ENCODE measurements around the gene LATS1.
"Not testable (repeated sequence)": the region's sequence is repeated elsewhere in the genome, so short reads cannot be mapped to it uniquely, and the experiment has no call there.

Gene LATS1

GRCh38 chr6:149728499-149729234 lies 10.8 kb upstream of the LATS1 start:
- no peak for DNase-seq

- no peak for DNase-seq
Observed at GRCh38 chr6:149727793-149728498, 10.0 kb upstream of the LATS1 start.

GRCh38 chr6:149725785-149726184 lies 7.9 kb upstream of the LATS1 start:
- no peak for DNase-seq

- DNase-seq, result no peak
Observed at GRCh38 chr6:149723771-149724417, 6.0 kb upstream of the LATS1 start.

GRCh38 chr6:149723262-149723661 lies 5.4 kb upstream of the LATS1 start:
- DNase-seq, result no peak

GRCh38 chr6:149719531-149719930 lies 1.6 kb upstream of the LATS1 start:
- no peak for DNase-seq

- DNase-seq, result no peak
Observed at GRCh38 chr6:149717255-149717587, 680 bp downstream of the LATS1 start.

GRCh38 chr6:149716181-149716963 lies 1.5 kb downstream of the LATS1 start:
- DNase-seq, result no peak

GRCh38 chr6:149714442-149714841 lies 3.5 kb downstream of the LATS1 start:
- no peak for DNase-seq

- DNase-seq, result no peak
Observed at GRCh38 chr6:149711711-149712110, 6.2 kb downstream of the LATS1 start.

GRCh38 chr6:149701714-149702113 lies 16.2 kb downstream of the LATS1 start:
- no peak for DNase-seq

- DNase-seq, result no peak
Observed at GRCh38 chr6:149699150-149699549, 18.8 kb downstream of the LATS1 start.

GRCh38 chr6:149698175-149698574 lies 19.7 kb downstream of the LATS1 start:
- no peak for DNase-seq

- no peak for DNase-seq
Observed at GRCh38 chr6:149696901-149697300, 21.0 kb downstream of the LATS1 start.

GRCh38 chr6:149694921-149695320 lies 23.0 kb downstream of the LATS1 start:
- no peak for DNase-seq

GRCh38 chr6:149691201-149691600 lies 26.7 kb downstream of the LATS1 start:
- DNase-seq, result no peak

GRCh38 chr6:149686230-149686629 lies 31.7 kb downstream of the LATS1 start:
- no peak for DNase-seq

GRCh38 chr6:149683256-149683859 lies 34.5 kb downstream of the LATS1 start:
- no peak for DNase-seq

- not testable (repeated sequence) for DNase-seq
Observed at GRCh38 chr6:149681845-149682244, 36.1 kb downstream of the LATS1 start.

GRCh38 chr6:149681209-149681608 lies 36.7 kb downstream of the LATS1 start:
- DNase-seq, result no peak

- no peak for DNase-seq
Observed at GRCh38 chr6:149680503-149680902, 37.4 kb downstream of the LATS1 start.

- not testable (repeated sequence) for DNase-seq
Observed at GRCh38 chr6:149672265-149672664, 45.6 kb downstream of the LATS1 start.

- no peak for DNase-seq
Observed at GRCh38 chr6:149660028-149660427, 57.9 kb downstream of the LATS1 start.

Data from stimulated activated CD4-positive, alpha-beta T cell treated with anti-CD3 and anti-CD28 coated beads, Interleukin-12 subunit alpha, Interleukin-12 subunit beta, amount 100 ng/mL, for 4 hours (primary cell).